Smooth muscle cell (in vitro differentiated cells): ENCODE results near the gene STRC. TPM values are rescaled to one million over a fixed set of nuclear protein-coding genes. Genes with fewer than 3 reads are reported as not detected.
"Not testable (repeated sequence)": the region's sequence is repeated elsewhere in the genome, so short reads cannot be mapped to it uniquely, and the experiment has no call there.

ENCODE experiments used
- DNase-seq: peaks from one replicate; lab custom pipeline; 2025; ENCODE audit not compliant: unreplicated experiment; lab: John Stamatoyannopoulos, UW
- H2AFZ ChIP-seq: fragments of 200-600 bp; sonication (generic); 2 replicates; pipeline ENCODE4 v1.6.0; 2016; ENCODE audit warnings: antibody characterized with exemption, low read depth, mild to moderate bottlenecking
- H3F3A ChIP-seq: fragments of 200-600 bp; sonication (generic); 2 replicates; pipeline ENCODE4 v1.6.0; 2017; ENCODE audit warnings: antibody characterized with exemption, low read depth
- H3K27ac ChIP-seq: fragments of 200-600 bp; sonication (generic); 2 replicates; pipeline ENCODE4 v1.5.1; 2016; ENCODE audit warnings: low read depth, mild to moderate bottlenecking
- H3K27me3 ChIP-seq: fragments of 200-600 bp; sonication (generic); 2 replicates; pipeline ENCODE4 v1.6.1; 2016; ENCODE audit warnings: low read depth, mild to moderate bottlenecking
- H3K36me3 ChIP-seq: fragments of 200-600 bp; sonication (generic); 2 replicates; pipeline ENCODE4 v1.5.1; 2016; ENCODE audit warnings: low read depth
- H3K4me1 ChIP-seq: fragments of 200-600 bp; sonication (generic); 2 replicates; pipeline ENCODE4 v1.5.1; 2016; ENCODE audit warnings: low read depth
- H3K4me2 ChIP-seq: fragments of 200-600 bp; sonication (generic); 2 replicates; pipeline ENCODE4 v1.6.0; 2016; ENCODE audit warnings: mild to moderate bottlenecking
- H3K4me3 ChIP-seq: fragments of 200-600 bp; sonication (generic); 2 replicates; pipeline ENCODE4 v1.5.1; 2016; ENCODE audit warnings: mild to moderate bottlenecking
- H3K79me2 ChIP-seq: fragments of 200-600 bp; sonication (generic); 2 replicates; pipeline ENCODE4 v1.6.0; 2016; ENCODE audit warnings: low read depth, mild to moderate bottlenecking
- H3K9ac ChIP-seq: fragments of 200-600 bp; sonication (generic); 2 replicates; pipeline ENCODE4 v1.6.0; 2016; ENCODE audit warnings: low read depth
- H3K9me3 ChIP-seq: fragments of 200-600 bp; sonication (generic); replicated peaks from 2 replicates; pipeline ENCODE4 v1.5.1; 2016; ENCODE audit warnings: low read depth
- H4K20me1 ChIP-seq: fragments of 200-600 bp; sonication (generic); 2 replicates; pipeline ENCODE4 v1.6.0; 2016; ENCODE audit warnings: low read depth
- CTCF ChIP-seq: fragments of 200-600 bp; sonication (generic); IDR thresholded peaks from 2 replicates; pipeline ENCODE4 v1.5.1; 2017; ENCODE audit warnings: borderline replicate concordance, mild to moderate bottlenecking, antibody characterized with exemption; ENCODE audit not compliant: insufficient read depth, poor library complexity, severe bottlenecking
- WGBS: methylation state at CpG from one replicate; pipeline ENCODE4 v1.1.7; 2016; ENCODE audit warnings: low lambda C conversion rate; 5-methylcytosine and 5-hydroxymethylcytosine counted together
- polyA plus RNA-seq: library from polyadenylated mRNA; unstranded; fragments of >200 nt; fragmentation: Nextera tagmentation; extraction: Ambion mirVana; gene quantifications from 2 replicates; pipeline ENCODE4 v1.2.1, GENCODE V29; 2016
- total RNA-seq: library from RNA; depleted of rRNA; stranded (reverse); fragments of >200 nt; gene quantifications from 2 replicates; pipeline ENCODE4 v1.2.3, GENCODE V29; 2014

Gene STRC
- total and polyA plus RNA-seq, 2 experiments from 2014 or later, result 0.31 to 0.75 TPM

- Histone ChIP-seq H3K9me3 (no peaks in the 10 kb centered on the region), H3K27ac (no peak within 1 kb of the TSS), H3K4me3 (no peak within 1 kb of the TSS), H2AFZ (no peak within 1 kb of the TSS), H3K9ac (no peak within 1 kb of the TSS), H3K4me2 (no peak within 1 kb of the TSS), H3F3A (no peaks in the 10 kb centered on the region), H3K4me1 (no peaks in the 10 kb centered on the region), H3K79me2 (no peaks in the 10 kb centered on the region), H3K36me3 (no peaks in the 10 kb centered on the region), H4K20me1 (no peaks in the 10 kb centered on the region), H3K27me3 (no peaks in the 10 kb centered on the region)
- TF ChIP-seq CTCF, result no peak
- no peak for DNase-seq
- WGBS, result 99% methylated on average over 22 of the region's 85 CpGs
Observed at GRCh38 chr15:43648649-43649429, 30.2 kb upstream of the STRC start, which contains the start of gene CATSPER2. CATSPER2 (minus strand) TSS chr15:43648844; CDS start chr15:43648061, 783 bp downstream.

- not testable (repeated sequence) for H3K79me2 ChIP-seq, H2AFZ ChIP-seq, DNase-seq, H3F3A ChIP-seq, H3K9ac ChIP-seq, H3K4me2 ChIP-seq, H3K4me1 ChIP-seq, H3K36me3 ChIP-seq, H3K4me3 ChIP-seq, H4K20me1 ChIP-seq, H3K27ac ChIP-seq, H3K9me3 ChIP-seq, H3K27me3 ChIP-seq
- WGBS, result 92% methylated on average over 8 of the region's 8 CpGs
Observed at GRCh38 chr15:43638464-43639204, 20.0 kb upstream of the STRC start.

GRCh38 chr15:43626937-43627336 is 8.3 kb upstream of the STRC start:
- H3K4me2 ChIP-seq, H2AFZ ChIP-seq, DNase-seq, H3K79me2 ChIP-seq, H3K27ac ChIP-seq, H4K20me1 ChIP-seq, H3K4me1 ChIP-seq, H3K4me3 ChIP-seq, H3K9ac ChIP-seq, H3K9me3 ChIP-seq, H3F3A ChIP-seq, H3K36me3 ChIP-seq: not testable (repeated sequence)
- peaks cover 10% of the 10 kb centered on the region for H3K27me3 ChIP-seq

GRCh38 chr15:43625106-43625505 is 6.5 kb upstream of the STRC start:
- H3F3A ChIP-seq, result no peaks in the 10 kb centered on the region
- H3K27me3 ChIP-seq, result peaks cover 10% of the 10 kb centered on the region

GRCh38 chr15:43622068-43622799 is 3.6 kb upstream of the STRC start:
- not testable (repeated sequence) for H3K4me3 ChIP-seq, H3F3A ChIP-seq, DNase-seq, H4K20me1 ChIP-seq, H3K27ac ChIP-seq, H3K36me3 ChIP-seq, H3K79me2 ChIP-seq, H3K9ac ChIP-seq, H3K4me1 ChIP-seq, H3K9me3 ChIP-seq, H2AFZ ChIP-seq, H3K4me2 ChIP-seq
- H3K27me3 ChIP-seq, result peaks cover 10% of the 10 kb centered on the region
- WGBS, result 68% methylated on average over 3 of the region's 7 CpGs

More at GRCh38 chr15:43625106-43625505, 6.5 kb upstream of the STRC start:
- Histone ChIP-seq H3K36me3 (no peaks in the 10 kb centered on the region), H4K20me1 (no peaks in the 10 kb centered on the region), H3K79me2 (no peaks in the 10 kb centered on the region), H3K4me2 (no peak overlapping the region), H3K9me3 (no peaks in the 10 kb centered on the region), H3K27ac (no peak overlapping the region), H3K4me3 (no peak overlapping the region), H3K9ac (no peak overlapping the region), H2AFZ (no peak overlapping the region), H3K4me1 (no peaks in the 10 kb centered on the region)
- 62% methylated on average over 5 of the region's 5 CpGs for WGBS
- no peak for TF ChIP-seq CTCF
- DNase-seq, result no peak

GRCh38 chr15:43617750-43618149 is 850 bp downstream of the STRC start:
- not testable (repeated sequence) for H3K79me2 ChIP-seq, H3K36me3 ChIP-seq, H3K27me3 ChIP-seq, H3K9ac ChIP-seq, H3K9me3 ChIP-seq, H3K4me2 ChIP-seq, DNase-seq, H2AFZ ChIP-seq, H3K4me1 ChIP-seq, H3K4me3 ChIP-seq, H4K20me1 ChIP-seq, H3K27ac ChIP-seq, H3F3A ChIP-seq
- 65% methylated on average over 5 of the region's 8 CpGs for WGBS
